NOMO-1 treated with dmso at 0.1 percent for 144 hours (cell line): Measurements from ENCODE around the gene TSR3.
"Not testable (repeated sequence)": the region's sequence is repeated elsewhere in the genome, so short reads cannot be mapped to it uniquely, and the experiment has no call there.

Source experiments
- DNase-seq: peaks from one replicate; lab custom pipeline; 2025; ENCODE audit not compliant: unreplicated experiment; lab: John Stamatoyannopoulos, UW

Gene TSR3

DNA sequence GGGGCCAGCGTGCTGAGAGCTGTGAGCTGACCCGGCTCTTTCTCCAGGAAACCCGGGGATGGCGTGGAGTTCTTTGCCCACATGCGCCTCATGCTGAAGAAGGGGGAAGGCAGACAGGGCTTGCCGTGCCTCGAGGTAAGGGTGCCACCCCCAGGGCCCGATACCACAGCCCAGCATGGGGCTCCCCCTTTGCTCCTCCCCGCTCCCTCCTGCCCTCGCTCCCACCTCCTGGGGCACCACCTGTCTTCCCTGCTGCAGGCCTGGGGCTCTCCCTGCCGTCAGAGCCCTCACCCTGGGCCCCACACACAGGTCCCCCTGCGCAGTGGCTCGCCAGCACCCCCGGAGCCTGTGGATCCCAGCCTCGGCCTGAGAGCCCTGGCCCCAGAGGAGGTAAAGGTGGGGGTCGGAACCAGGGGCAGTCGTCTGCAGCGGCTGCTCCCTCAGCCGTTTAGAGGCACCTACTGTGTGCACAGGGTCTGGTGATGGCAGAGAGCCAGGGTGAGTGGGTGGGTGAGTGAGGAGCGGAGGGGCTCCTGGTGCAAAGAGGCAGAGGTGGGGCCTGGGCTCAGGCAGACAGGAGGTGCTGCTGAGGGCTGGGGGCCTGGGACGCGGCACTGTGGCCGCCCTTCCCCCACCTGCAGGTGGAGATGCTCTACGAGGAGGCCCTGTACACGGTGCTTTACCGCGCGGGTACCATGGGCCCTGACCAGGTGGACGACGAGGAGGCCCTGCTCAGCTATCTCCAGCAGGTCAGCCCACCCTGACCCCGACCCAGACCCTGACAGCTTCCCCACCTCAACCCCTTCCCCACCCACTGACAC is 12.6 kb downstream of the TSR3 start:
- no peak for DNase-seq

DNA sequence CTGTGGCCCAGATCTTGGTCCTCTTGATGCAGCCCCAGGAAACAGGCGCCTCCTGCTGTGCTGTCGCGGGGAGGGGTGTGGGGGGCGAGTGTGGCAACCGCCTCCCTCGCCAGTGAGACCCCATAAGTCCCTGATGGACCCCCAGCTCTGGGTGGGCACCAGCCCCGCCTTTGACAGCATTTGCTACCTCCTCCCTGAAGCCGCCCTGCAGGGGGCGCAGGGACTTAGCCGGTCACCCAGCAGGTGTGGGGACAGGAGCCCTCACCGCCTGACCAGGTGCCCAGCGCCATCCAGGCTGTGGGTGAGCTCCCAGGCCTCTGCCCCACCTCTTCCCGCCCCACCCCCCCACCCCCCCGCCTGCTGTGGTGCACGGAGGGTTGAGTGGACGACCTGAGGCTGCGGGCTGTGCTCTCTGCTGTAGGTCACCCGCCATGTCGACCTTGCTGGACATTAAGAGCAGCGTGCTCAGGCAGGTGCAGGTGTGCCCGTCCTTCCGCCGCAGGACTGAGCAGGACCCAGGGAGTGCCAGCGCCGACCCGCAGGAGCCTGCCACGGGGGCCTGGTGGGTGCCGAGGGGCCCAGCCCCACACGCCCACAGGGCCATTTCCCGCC is 13.5 kb downstream of the TSR3 start:
- DNase-seq = no peak

DNA sequence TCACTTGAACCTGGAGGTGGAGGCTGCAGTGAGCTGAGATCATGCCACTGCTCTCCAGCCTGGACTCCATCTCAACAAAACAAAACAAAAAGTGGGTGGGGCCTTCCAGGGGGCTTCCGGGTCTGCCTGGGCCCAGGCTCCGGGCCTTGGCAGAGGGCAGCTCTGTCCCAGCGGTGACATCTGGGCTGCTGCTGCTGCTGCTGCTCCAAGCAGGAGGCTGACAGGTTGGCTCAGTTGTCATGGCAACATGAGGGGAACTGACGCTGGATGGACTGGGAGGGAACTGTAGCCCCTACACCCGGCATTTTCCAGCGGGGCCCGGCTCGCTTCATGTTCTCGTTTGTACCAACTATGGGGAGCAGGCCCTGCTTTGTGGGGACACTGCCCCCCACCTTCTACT is 14.2 kb downstream of the TSR3 start:
- no peak for DNase-seq

DNA sequence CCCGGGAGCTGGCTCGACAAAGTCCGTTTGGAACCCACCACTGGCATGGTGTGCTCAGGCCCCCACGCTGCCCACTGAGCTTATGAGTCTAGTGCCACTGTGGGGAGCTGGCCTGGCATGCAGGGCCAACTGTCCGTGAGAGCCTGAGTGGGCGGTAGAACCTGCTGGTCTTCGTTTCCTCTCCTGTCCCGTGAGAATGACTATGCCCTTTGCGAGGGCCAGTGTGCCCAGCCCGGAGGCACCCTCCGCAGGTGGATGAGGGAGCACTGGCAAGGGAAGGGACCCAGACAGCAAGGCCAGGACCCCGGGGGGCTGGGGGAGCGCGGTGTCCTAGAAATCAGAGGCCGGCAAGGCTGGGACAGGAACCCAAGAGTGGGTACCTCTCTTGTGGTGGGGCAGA is 15.1 kb downstream of the TSR3 start:
- DNase-seq = no peak

DNA sequence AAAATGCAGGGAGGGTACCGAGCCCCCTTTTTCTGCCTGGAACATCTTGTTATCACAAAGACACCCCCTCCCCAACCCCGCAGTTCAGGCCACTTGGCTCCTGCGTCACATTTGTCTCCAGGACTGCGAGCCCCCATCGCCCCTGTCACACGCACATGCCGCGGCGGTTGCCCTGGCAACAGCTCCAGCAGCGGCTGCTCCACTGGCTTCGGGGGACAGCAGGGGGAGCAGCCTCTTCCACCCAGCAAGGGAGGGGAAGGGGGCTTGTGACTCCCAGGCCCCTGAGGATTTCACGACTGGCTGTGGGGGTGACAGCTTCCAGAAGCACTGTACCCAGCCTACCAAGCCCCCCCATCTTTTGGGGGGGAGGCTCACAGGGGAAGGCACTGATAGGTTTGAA is 15.7 kb downstream of the TSR3 start:
- no peak for DNase-seq

DNA sequence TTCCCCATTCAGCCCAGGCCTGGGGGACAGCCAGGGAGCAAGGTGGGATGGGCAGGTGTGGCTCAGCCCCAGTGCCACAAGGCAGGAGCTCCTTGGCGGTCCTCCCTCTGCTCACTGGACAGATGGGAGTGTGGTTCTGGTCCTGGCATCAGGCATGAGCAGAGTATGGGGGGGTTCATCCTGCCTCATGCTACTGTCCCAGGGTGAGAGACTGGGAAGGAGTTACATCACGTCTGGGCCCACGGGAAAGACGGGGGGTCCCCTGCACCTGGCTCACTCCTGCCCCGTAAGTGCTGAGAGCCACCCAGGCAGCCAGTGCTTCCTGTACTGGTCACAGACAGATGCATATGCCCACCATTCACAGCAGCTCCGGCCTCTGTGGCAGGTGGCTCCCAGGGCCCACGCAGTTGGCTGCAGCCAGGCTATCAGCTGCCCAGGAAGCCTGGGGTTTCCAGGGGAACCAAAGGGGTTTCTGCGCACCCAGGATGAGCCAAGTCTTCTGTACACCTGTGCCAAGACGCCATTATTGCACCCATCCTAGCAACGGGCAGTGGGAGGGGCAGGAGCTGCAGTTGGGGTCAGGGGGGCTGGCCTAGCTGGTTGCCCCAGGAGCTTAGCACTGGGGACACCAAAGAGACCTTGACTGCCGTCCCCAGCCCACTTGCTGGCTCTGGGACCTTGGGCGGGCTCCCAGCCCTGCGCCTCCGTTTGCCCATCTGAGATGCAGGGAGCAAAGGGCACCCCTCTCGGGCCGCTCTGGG is 16.3 kb downstream of the TSR3 start:
- DNase-seq = no peak

DNA sequence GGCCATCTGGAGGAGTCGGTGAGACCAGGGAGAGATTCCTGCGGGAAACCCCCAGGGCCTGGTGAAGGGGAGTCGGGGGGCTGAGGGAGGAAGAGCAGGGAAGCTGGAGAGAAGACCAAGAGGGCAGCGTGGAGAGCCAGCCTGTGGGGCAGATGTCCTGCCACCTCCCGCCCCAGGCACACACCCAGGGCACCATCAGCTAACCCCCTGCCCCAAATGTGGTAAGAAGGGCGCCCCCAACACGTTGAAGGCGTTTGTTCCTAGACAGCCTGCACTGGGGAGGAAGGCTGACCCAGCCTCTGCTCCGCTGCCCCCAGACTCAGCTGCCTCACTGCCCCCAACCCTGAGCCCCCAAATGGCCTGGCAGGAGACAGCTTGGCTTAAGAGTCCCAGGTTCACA is 16.9 kb downstream of the TSR3 start:
- no peak for DNase-seq

DNA sequence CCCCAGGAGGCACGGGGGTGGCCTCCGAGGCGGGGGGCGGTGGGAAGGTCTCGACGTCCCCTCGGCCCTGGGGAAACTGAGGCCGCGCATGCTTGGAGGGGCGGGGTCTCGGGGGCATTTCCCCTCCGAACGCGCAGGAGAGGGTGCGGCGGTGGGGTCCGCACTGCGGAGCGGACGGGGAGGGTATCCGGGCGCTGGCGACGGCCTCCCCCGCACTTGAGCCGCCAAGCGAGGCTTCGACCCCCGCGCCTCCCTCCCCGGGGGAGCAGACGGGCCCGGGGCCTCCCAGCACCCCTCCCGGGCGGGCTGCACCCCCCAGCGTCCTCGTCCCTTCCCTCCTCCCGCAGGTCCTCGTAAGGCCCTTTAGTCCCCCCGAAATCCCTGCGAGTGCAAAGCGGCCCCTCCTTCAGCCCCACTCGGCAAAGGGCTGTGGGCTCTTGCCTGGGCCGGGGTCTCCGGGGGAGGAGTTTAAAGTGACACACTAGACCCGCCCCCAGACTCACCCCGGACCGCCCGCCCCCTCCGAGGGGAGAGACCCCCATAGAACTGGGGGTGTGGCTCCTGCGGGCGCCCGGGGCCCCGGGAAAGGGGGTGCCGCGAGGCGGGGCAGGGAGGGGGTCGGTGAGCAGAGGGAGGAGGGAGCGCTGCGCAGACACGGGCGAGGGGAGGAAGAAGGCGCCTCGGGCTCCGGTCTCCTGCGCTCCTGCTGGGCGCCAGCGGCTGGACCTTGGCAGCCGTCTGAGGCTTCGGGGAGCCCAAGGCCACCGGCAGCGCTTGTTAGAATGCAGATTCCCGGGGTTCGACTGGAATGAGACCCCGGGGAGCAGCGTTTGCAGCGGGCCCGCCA is 17.6 kb downstream of the TSR3 start:
- no peak for DNase-seq

DNA sequence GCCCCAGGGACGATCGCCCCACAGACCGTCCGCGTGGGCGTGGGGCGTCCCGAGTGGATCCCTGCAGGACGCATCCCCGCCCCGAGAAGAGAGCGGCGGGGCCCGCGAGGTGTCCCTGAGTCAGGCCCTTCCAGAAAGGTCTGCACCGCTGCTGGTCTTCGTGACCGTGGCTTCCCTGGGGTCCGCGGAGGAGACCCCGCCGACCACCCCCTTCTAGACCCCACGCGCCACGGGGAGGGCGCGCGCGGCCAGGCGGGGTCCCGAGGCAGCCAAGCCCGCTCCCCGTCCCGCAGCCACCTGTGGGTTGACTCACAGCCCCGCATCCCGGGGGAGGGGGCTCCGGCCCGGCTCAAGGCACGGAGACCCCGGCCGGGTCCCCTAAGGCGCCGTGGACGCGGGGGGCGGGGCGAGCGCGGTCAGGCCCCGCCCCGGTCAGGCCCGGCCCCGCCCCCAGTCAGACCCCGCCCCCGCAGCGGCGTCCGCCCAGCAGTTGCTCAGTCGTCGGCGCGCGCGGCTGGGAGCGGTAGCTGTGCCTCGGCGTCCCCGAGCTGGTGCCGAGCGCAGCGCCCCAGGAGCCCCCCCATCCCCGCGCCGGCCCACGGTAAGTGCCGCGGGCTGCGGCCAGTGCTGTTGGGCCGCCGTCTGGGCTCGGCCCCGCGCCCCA is 18.4 kb downstream of the TSR3 start, which contains the start of gene BAIAP3:
TSS of gene BAIAP3 (plus strand) at position 497 of the 664 bp plus-strand sequence. CDS start 4,905 bp downstream, outside the sequence.
- no peak for DNase-seq

DNA sequence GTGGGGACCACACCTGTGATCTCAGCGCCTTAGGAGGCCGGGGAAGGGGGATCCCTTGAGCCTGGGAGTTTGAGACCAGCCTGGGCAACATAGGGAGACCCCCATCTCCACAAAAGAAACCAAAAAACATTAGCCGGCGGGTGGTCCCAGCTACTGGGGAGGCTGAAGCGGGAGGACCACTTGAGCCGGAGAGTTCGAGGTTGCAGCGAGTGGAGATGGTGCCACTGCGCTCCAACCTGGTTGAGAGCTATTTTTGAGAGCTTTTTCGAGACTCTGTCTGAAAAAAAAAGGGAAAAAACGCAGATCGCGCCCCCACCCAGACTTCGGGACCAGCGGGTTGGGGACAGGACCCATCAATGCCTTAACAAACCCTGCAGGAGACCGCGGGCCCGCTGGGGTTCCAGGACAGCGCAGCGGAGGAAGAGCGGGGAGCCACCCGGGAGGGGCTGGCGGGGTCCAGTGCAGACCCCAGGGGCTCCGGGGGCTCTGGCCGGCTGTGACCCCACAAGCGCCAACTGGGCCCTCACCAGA is 19.0 kb downstream of the TSR3 start:
- no peak for DNase-seq

DNA sequence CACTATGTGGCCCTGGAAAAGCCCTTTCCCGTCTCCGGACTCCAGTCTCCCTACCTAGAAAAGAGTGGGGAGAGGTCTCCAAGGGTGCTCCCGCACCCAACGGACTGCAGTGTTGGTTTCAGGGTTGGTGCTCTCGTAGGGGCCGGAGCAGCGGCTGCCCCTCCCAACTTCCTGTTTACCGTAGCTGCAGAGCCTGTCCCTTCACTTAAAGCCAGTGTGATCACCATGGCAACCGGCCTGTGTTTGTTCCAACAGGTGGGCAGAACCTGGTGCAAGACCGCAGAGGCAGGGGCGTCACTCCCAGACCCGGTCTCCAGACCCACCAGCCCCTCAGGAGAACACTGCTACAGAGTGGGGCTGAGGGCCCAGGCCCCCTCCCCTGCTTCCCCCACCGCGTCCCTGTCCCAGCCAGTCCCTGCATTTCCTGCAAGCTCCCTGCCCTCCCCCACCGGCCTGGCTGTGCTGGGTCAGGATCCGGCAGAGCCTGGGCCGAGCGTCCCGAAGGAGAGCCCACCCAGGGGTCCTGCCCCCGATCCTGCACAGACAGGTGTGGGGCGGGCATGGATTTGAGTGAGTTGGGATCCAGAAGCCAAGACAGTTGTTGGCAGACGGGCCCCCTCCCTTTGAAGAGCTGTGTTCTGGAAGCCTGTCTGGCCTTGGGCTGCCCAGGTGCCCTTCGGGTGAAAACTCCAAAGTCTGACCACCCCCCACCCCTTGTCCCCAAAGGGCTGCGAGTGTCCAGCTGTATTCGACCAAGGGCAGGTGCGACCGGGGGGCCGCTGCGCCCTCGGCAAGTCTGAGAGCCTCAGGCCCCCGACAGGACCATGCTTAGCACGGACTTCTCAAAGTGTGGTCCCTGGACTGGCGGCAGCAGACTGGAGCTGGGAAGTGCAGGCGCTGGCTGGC is 19.7 kb downstream of the TSR3 start:
- no peak for DNase-seq

DNA sequence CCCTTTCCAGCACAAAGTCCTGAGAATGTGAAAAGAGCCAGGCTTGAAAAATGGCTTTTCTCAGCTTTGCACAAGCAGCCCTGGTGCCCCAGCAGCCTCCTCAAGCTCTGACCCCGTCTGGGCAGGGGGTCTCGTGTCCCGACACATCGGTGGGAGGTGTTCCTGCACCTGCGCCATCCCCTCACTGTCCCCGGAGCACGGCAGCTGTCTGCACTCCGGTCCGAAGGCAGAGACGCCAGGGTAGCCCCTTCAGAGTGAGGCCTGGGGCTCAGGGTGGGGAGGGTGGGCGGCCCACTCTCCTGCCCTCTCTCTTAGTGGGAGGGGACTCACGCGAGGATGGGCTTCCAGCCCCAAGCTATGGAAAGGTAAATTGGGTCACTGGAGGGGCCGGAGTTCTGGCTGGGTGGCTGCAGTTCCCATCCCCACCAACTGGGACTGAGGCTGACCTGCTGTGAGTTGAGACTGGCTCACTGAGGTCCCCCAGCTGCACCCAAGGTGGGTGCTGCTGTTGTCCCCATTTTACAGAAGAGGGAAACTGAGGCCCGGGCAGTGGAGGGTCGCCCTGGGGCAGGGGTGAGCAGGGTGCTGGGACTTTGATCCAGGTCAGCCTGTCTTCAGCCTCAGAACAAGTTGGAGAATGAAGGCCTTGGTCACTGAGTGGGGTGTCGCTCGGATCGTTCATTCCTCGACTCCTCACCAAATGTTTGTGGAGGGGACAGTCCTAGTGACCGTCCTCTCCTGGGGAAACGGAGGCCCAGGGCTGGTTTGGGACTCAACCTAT is 20.6 kb downstream of the TSR3 start:
- no peak for DNase-seq

DNA sequence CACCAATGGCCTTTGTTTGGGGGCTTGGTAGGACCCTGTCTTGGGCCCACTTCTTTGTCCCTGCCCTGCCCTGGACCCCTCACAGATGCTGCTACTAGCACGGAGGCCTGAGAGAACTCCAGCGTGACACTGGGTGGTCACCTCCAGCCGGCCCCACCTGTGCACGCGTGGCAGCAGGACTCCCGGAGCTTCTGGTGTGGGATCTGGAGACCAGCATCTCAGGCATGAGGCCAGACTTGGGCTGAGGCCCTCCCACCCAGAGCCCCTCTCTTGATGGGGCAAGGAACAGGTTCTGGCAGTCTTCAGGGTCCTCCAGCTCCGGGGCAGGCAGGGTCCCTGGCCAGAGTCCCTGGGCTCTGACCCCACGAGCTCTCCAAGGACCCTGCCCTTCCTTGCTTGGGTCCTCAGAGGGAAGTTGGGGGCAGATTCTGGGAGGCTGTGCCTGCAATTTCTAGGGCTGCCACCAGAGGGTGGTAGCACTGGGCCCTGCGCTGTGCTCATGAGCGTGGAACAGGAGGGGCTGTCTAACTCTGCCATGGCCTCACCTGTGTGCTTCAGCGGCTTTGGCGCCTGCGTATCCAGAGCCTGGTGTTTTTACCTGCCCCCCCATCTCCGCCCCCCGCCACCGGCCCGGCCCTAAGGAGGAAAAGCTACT is 21.3 kb downstream of the TSR3 start:
- no peak for DNase-seq

DNA sequence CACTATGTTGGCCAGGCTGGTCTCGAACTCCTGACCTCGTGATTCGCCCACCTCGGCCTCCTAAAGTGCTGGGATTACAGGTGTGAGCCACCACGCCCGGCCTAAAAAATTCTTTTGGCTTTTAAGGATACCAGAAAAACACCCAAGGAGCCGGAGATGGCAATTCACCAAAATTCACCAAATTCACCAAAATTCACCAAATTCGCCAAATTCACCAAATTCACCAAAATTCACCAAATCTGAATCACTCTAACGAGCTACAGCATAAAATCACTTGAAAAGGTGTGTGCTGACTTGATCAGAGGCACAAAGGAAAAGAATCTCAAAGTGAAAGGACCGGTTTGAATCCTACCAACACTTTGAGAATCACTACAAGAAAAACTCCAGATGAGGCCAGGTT is 22.7 kb downstream of the TSR3 start:
- not testable (repeated sequence) for DNase-seq

DNA sequence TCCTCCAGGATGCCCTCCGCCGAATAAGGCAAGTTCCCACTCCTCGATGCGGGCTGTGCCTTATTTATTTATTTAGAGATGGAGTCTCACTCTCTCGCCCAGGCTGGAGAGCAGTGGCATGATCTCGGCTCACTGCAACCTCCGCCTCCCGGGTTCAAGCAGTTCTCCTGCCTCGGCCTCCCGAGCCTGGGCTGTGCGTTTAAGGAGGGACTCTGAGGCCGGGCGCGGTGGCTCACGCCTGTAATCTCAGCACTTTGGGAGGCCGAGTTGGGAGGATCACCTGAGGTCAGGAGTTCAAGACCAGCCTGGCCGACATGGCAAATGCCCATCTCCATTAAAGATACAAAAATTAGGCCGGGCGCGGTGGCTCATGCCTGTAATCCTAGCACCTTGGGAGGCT is 23.5 kb downstream of the TSR3 start:
- DNase-seq = not testable (repeated sequence)

DNA sequence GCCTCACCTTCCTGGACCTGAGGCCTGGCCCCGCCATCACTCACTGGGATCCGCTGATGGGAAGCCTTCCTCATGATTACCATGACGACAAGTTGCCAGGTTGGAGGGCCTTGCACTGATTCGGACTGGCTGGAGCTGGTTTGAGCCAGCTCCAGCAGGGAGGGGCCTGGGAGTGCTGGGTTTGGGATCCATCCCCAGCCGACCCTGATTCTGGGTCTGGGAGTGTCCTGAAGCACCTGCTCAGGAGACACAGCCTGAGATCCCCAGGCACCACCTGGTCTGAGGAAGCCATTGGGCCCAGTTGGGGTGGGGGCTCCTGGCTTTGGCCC is 24.1 kb downstream of the TSR3 start:
- no peak for DNase-seq

DNA sequence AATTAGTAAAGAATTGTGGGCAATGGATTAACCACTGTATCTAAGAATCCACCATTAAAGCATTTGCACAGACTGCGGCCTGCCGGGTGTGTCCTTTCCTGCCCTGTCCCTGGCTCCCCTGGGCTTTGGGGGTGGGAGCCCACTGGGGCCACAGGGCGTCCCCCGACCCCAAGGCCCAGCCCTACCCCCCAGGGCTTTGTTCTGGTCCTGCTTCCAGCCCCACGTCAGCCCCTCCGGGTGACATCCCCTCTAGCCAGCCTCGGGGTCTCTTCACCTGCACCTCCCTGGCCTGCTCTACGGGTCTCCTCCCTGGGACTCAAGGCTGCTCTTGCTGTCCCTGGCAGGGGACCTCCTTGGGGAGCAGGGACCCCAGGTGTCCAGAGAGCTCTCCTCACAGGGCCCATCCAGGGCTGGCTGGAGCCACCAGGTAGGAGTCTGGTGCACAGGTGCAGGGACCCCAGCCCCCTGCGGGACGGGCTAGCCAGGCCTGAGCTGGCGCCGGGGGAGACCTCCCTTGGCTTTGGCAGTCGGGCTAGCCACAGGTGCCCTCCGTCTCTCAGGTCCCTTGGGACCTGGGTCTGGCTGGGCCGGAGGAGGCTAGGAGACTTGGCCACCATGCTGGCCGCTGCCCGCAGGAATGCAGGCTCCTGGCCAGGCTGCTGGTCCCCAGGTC is 24.6 kb downstream of the TSR3 start:
- no peak for DNase-seq

DNA sequence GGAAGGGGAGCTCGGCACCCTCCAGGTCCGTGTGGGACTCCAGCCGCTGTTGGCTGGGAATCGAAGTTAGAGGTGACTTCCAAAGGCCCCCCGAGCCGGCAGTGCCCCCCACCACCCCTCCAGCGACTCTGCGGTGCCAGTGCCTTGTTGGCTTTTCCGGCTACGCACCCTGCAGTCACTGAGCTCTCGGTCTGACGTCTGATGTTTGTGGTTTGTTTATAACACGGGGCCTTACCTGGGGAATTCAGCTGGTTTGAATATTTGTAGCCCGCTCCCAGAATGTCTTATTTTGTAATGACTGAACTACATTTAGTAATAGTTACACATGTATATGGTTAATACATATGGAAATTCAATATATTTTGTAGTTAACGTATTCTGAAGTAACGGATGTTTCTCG is 25.3 kb downstream of the TSR3 start:
- DNase-seq = no peak
